ENCODE data around the gene IRF4.

DNA sequence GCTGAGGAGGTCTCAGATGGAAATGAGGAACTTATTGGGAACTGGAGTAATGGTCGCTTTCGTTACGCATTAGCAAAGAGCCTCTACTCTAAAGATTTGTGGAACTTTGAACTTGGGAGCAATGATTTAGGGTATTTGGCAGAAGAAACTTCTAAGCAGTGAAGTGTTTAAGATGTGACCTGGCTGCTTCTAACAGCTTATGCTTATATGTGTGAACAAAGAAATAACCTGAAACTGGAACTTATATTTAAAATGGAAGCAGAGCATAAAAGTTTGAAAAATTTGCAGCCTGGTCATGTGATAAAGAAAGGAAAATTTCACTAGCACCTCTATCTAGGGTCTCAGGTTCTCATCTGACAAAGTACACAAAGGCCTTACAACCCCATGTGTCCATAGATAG lies 23.5 kb downstream of the IRF4 start:
- TF ChIP-seq, protein P1, sequence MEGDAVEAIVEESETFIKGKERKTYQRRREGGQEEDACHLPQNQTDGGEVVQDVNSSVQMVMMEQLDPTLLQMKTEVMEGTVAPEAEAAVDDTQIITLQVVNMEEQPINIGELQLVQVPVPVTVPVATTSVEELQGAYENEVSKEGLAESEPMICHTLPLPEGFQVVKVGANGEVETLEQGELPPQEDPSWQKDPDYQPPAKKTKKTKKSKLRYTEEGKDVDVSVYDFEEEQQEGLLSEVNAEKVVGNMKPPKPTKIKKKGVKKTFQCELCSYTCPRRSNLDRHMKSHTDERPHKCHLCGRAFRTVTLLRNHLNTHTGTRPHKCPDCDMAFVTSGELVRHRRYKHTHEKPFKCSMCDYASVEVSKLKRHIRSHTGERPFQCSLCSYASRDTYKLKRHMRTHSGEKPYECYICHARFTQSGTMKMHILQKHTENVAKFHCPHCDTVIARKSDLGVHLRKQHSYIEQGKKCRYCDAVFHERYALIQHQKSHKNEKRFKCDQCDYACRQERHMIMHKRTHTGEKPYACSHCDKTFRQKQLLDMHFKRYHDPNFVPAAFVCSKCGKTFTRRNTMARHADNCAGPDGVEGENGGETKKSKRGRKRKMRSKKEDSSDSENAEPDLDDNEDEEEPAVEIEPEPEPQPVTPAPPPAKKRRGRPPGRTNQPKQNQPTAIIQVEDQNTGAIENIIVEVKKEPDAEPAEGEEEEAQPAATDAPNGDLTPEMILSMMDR (IDR thresholded peaks at IDR 0.05 in 4 of 5, conservative IDR thresholded peaks at IDR 0.05 in 1 of 5) = no peak
- TF ChIP-seq POLR2A (IDR thresholded peaks at IDR 0.05) = no peak

Measured in gastrocnemius medialis (tissue), 4 donors.